SU-DHL-6 (cell line): Measurements from ENCODE around the gene LURAP1L.

Experiments used
- H2AFZ ChIP-seq: fragments of 200-600 bp; sonication (generic); 2 replicates; pipeline ENCODE4 v1.6.1; 2014; ENCODE audit warnings: low read depth, mild to moderate bottlenecking, moderate library complexity, mixed read lengths, antibody characterized with exemption, low read length; ENCODE audit not compliant: severe bottlenecking
- H3F3A ChIP-seq: fragments of 200-600 bp; shearing (Covaris generic); 2 replicates; pipeline ENCODE4 v1.6.0; 2016; ENCODE audit warnings: antibody characterized with exemption, mild to moderate bottlenecking; ENCODE audit not compliant: insufficient read depth
- H3K27ac ChIP-seq: fragments of 200-600 bp; sonication (generic); 2 replicates; pipeline ENCODE4 v1.5.1; 2016; ENCODE audit warnings: low read depth, mild to moderate bottlenecking, low read length, moderate library complexity, mixed read lengths
- H3K27me3 ChIP-seq: fragments of 200-600 bp; sonication (generic), shearing (Covaris generic); 2 replicates; pipeline ENCODE4 v1.6.0; 2014; ENCODE audit warnings: mild to moderate bottlenecking, low read length
- H3K36me3 ChIP-seq: fragments of 200-600 bp; sonication (generic); 2 replicates; pipeline ENCODE4 v1.6.1; 2014; ENCODE audit warnings: mild to moderate bottlenecking, low read length, mixed read lengths
- H3K4me2 ChIP-seq: fragments of 300-600, 200-600 bp; shearing (Covaris generic), sonication (generic); 2 replicates; pipeline ENCODE4 v1.6.0; 2014; ENCODE audit warnings: low read length, low read depth, mild to moderate bottlenecking; ENCODE audit not compliant: poor library complexity, severe bottlenecking
- H3K4me3 ChIP-seq: fragments of 200-600 bp; sonication (generic); 2 replicates; pipeline ENCODE4 v1.5.1; 2014; ENCODE audit warnings: antibody characterized with exemption, low read length, mild to moderate bottlenecking, mixed read lengths; ENCODE audit not compliant: insufficient read depth, poor library complexity, severe bottlenecking
- H3K79me2 ChIP-seq: fragments of 200-600 bp; sonication (generic); 2 replicates; pipeline ENCODE4 v1.6.1; 2014; ENCODE audit warnings: mild to moderate bottlenecking, low read length, moderate library complexity; ENCODE audit not compliant: insufficient read depth
- H3K9ac ChIP-seq: fragments of 200-600 bp; sonication (generic); 2 replicates; pipeline ENCODE4 v1.7.0; 2014; ENCODE audit warnings: mild to moderate bottlenecking, low read length
- H3K9me2 ChIP-seq: fragments of 200-600 bp; sonication (generic); replicated peaks from 2 replicates; pipeline ENCODE4 v1.6.1; 2014; ENCODE audit warnings: low read length; ENCODE audit not compliant: insufficient read depth
- H3K9me3 ChIP-seq: fragments of 200-600 bp; sonication (generic); 2 replicates; pipeline ENCODE4 v1.6.1; 2014; ENCODE audit warnings: low read length, mixed read lengths; ENCODE audit not compliant: insufficient read depth
- H4K20me1 ChIP-seq: fragments of 200-600 bp; sonication (generic); 2 replicates; pipeline ENCODE4 v1.6.1; 2014; ENCODE audit warnings: low read depth, mild to moderate bottlenecking, antibody characterized with exemption, low read length, moderate library complexity, mixed read lengths
- EZH2phosphoT487 ChIP-seq: fragments of 200-600 bp; sonication (generic), shearing (Covaris generic); conservative IDR thresholded peaks from 2 replicates; pipeline ENCODE4 v1.6.1; 2018; ENCODE audit warnings: mild to moderate bottlenecking, antibody characterized with exemption, low read length, moderate library complexity, mixed read lengths
- TF ChIP-seq, protein P1 (sequence below): fragments of 200-600 bp; sonication (generic); IDR thresholded peaks from one replicate; pipeline ENCODE4 v1.5.1; 2017; ENCODE audit warnings: antibody characterized with exemption, mild to moderate bottlenecking, low read length, moderate library complexity; ENCODE audit not compliant: insufficient read depth, poor library complexity, severe bottlenecking

LURAP1L gene

DNA sequence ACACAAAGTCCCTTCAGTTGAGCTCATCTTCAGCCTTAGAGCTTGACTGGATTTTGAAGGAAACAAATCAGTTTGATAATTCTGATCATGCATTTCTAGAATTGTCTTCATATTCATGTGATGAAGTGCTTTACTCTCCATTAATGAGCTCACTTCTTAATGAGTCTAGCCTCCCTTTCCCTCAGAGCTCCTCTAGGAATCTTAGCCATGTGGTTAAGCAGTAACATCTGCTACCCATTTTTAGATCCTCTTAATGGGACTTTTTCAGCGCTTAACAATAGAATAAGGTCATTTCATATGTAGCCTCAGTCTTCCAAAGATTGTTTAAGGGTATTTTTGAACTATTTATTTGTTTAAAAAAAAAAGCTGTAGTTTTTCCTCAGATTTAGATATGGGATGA, 36.9 kb upstream of the LURAP1L start:
- no peaks in the 10 kb centered on the region for H3K9me2 ChIP-seq
- H2AFZ ChIP-seq = no peak overlapping the region
- H3K4me2 ChIP-seq = no peak overlapping the region
- no peaks in the 10 kb centered on the region for H3K36me3 ChIP-seq
- TF ChIP-seq EZH2phosphoT487 = no peak
- TF ChIP-seq, protein P1, sequence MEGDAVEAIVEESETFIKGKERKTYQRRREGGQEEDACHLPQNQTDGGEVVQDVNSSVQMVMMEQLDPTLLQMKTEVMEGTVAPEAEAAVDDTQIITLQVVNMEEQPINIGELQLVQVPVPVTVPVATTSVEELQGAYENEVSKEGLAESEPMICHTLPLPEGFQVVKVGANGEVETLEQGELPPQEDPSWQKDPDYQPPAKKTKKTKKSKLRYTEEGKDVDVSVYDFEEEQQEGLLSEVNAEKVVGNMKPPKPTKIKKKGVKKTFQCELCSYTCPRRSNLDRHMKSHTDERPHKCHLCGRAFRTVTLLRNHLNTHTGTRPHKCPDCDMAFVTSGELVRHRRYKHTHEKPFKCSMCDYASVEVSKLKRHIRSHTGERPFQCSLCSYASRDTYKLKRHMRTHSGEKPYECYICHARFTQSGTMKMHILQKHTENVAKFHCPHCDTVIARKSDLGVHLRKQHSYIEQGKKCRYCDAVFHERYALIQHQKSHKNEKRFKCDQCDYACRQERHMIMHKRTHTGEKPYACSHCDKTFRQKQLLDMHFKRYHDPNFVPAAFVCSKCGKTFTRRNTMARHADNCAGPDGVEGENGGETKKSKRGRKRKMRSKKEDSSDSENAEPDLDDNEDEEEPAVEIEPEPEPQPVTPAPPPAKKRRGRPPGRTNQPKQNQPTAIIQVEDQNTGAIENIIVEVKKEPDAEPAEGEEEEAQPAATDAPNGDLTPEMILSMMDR = no peak
- no peaks in the 10 kb centered on the region for H3K9me3 ChIP-seq
- no peaks in the 10 kb centered on the region for H4K20me1 ChIP-seq
- no peak overlapping the region for H3K4me3 ChIP-seq
- no peak overlapping the region for H3K9ac ChIP-seq
- no peaks in the 10 kb centered on the region for H3F3A ChIP-seq
- H3K79me2 ChIP-seq = no peaks in the 10 kb centered on the region
- no peak overlapping the region for H3K27ac ChIP-seq
- no peaks in the 10 kb centered on the region for H3K27me3 ChIP-seq

DNA sequence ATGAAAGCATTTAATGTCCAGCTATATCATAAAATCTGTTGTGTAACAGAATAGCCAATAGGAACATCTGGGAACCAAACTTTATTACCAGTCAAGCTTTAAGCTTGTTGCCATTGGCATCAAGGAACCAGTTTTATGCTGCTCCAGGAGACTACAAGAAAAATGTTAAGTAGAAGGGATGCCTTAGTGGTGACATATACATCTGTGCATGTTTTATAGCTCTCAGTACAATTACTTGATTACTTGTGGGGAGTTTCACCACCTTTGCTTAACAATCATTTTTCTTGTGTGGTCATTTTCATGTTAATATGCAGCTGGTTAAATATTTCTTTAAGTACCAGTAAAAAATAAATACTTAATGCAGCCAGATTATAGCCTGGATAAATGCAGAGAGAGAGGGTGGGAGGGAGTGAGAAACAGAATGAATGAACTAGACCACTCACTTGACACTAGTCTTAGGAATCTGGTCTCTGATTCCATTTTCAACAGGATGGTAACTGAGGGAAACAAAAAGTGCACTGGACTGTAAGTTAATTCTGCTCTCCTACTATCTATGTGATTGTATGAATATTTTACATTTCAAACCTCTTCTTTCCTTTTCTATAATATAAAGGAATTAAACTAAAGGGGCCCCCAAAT, 35.7 kb upstream of the LURAP1L start:
- Histone ChIP-seq H3K27ac (no peak overlapping the region), H4K20me1 (no peaks in the 10 kb centered on the region), H3K4me3 (no peak overlapping the region), H3F3A (no peaks in the 10 kb centered on the region), H3K36me3 (no peaks in the 10 kb centered on the region), H3K4me2 (no peak overlapping the region), H2AFZ (no peak overlapping the region), H3K9ac (no peak overlapping the region), H3K9me2 (no peaks in the 10 kb centered on the region), H3K9me3 (no peaks in the 10 kb centered on the region), H3K27me3 (no peaks in the 10 kb centered on the region), H3K79me2 (no peaks in the 10 kb centered on the region)
- TF ChIP-seq, protein P1 = no peak
- TF ChIP-seq EZH2phosphoT487 = no peak

DNA sequence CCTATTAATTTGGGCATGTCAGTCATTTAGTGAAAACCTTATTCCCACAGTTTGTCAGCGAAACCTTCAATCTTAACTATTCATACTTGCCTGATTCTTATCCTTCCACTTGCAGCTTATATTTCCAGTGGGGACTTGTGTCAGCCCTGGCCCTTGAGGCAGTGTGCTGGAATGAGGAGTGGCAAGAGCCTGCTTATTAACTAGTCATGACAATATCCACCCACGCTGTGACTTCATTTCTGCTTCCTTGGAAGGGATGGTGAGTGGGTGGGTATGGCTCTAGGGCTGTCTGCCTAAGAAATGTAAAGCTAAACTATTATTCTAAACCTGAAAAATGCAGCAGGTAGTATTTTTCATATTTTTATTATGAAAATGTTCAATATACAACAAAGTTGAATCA, 34.0 kb upstream of the LURAP1L start:
- no peaks in the 10 kb centered on the region for H4K20me1 ChIP-seq
- no peak overlapping the region for H3K9ac ChIP-seq
- no peak overlapping the region for H2AFZ ChIP-seq
- H3K9me2 ChIP-seq = no peaks in the 10 kb centered on the region
- H3K36me3 ChIP-seq = no peaks in the 10 kb centered on the region
- no peaks in the 10 kb centered on the region for H3K79me2 ChIP-seq
- H3F3A ChIP-seq = no peaks in the 10 kb centered on the region
- H3K4me3 ChIP-seq = no peak overlapping the region
- no peak overlapping the region for H3K27ac ChIP-seq
- TF ChIP-seq, protein P1 = no peak
- TF ChIP-seq EZH2phosphoT487 = no peak
- no peaks in the 10 kb centered on the region for H3K9me3 ChIP-seq
- no peaks in the 10 kb centered on the region for H3K27me3 ChIP-seq
- no peak overlapping the region for H3K4me2 ChIP-seq
